Urothelium cell line (cell line): ENCODE measurements around the gene FANCG.
A peak's percentile ranks its signal among the peaks of the same experiment; 100 is the strongest.

ENCODE experiments used
- DNase-seq: peaks from one replicate; pipeline ENCODE4 v3.0.0; 2011; ENCODE audit warnings: low spot score, mixed read lengths
- FAIRE-seq: peaks from 2 replicates; lab custom pipeline; 2011; peaks lifted over from hg19 to GRCh38; lab: Jason Lieb, UNC

FANCG gene

DNA sequence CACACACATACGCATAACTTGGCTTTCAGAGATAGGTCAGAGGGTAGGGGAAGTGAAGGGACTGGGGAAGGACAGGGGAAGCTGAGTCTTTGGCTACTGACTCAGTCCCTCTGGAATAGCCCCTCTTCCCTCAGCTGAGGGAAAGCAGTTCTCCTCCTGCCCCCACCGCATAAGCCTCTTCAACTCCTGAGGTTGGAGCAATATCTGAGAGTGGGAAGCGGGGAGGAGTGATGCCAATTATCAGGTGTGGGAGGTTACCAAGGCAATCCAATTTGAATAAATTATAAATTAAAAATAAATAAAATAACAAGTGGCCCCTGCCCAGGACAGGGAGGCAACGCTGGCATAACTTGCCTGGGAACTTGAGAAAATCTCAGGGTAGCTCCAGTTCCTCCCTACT lies 24.8 kb upstream of the FANCG start:
- FAIRE-seq, result no peak

DNA sequence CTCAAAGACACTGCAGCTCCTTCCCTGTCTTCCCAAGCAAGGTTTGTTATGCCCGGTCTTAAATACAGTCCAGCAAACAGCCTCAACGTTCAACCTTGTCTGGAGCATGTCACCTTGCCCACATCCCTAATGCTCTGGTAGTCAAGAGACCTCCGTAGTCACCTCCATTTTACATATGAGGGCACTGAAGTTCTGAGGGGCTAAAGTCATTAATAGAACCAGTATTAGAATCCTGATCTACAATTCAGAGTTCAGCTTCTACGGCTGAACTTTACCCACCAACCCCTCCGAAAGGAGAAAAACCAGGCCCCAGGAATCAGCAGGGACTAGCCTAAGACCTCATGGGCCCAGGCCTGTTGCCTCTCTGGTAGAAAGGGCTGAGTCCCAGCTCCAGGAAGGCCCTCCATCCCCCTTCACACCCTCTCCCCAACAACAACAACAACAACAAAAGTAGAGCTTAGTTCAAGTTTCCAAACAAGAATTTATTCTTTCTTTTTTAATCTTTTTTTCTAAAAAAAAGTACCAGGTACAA lies 24.0 kb upstream of the FANCG start:
- DNase-seq (no peak), FAIRE-seq (no peak)

More for the DNA sequence above, 24.8 kb upstream of the FANCG start:
- no peak for DNase-seq

DNA sequence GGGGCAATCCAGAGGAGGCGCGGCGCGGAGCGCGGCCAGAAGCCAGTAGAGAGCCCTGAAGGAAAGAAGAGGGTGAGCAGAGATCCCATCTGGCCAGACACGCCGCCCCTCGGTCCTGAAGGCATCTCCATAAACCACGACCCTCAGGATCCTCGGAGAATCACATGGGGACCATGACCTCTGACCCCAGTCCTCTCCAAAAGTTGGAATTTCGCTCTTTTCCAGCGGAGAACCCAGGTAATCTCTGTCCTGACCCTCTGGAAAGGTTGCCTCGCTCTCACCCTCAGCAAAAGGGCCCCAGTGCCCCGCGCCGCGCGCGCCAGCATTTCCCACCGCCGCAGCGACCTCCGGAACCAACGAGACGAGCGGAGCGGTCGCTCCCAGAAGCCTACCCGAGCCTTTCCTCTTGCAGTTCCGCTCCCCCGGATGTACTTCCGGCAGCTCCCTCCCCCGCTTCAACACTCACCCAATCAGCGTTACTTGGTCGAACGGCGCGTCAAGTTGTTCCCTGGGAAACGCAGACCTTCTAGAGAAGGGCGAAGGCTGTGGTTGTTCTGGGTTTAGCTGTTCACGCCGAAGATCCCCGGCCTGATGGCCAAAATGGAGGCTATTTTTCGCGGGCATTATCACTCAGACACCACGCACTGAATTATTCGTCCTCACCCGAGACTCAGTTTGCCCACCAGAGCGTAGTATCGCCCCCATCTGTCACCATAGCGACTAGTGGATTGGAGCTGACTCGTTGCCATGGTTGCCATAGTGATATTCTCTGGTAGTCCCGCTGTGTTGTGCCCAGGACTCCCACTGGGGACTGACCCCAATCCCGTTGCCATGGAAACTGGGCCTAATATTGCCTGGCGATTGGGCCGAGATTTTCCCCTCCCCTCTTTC lies 23.3 kb upstream of the FANCG start, which contains the start of gene STOML2:
TSS of gene STOML2 (minus strand) at position 363 of the 891 bp plus-strand sequence. CDS start at position 326, 37 bp downstream.
- peak; percentile 95 for FAIRE-seq
- DNase-seq, result peak; percentile 94

DNA sequence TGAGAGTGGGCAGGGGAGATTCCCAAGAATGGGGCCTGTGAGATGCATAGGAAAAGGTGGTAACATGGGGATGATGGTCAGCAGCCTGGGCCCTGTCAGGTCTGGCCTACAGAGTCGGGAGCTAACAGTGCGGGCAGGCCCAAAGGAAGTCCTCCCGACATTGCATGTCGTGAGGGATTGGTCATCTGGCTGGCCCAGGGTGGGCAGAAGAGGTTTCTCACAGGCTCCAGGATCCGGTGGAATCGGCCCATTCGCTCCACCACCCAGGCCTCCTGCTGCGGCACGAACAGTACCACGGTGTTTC lies 22.7 kb upstream of the FANCG start:
- no peak for DNase-seq
- peak; percentile 61 for FAIRE-seq

DNA sequence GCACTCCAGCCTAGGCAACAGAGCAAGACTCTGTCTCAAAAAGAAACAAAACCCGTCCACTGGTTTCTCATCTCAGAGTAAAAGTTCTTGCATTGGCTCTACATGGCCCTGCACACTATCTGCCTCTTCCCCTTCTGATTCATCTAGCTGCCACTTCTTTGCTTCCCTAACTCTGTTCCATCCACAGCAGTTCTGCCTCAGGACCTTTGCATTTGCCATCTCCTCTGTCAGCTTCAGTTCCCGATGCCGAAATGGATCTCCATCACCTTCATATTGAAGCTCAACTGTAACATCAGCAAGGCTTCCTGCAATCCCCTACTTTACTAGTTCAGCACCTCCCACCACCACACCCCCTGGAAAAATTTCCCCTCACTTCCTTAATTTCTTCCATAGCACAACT lies 17.8 kb upstream of the FANCG start:
- DNase-seq, result no peak

DNA sequence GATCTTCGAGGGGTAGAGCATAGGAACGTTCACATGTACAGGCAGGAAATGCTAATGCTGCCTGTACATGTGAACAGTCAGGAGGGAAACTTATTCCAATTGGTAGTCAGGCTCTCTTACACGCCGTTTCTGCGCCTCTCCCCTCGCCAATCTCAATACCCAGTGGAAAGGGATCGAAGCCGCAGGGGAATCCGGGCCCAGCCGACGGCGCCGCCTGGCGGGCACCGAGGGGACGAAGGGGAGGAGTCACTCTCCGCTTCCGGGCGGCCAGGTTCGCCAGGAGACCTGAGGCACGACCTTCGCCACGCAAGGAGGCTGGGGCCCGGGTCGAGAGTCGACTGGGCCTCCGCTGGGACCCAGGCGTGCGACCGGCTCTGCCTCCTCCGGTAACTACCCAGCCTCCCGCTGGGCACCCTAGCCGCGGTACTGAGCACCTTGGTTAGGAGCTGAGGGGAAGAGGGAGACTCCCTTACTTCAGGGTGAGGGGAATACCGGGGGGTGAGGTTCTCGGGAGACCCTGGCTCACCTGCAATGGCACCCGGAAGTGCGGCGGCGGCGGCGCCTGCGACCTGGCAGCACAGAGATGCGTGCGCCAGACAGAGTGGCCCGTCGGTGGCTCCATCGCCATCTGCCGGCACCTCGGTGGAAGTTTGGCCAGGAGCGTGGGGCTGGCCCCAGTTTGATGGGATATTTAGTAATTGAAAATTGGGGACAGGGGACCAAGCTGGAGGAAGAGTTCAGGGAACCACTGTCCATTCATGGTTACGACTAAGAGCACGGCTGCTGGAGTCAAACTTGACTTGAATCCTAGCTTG lies 16.5 kb upstream of the FANCG start, which contains the start of gene PIGO:
TSS of gene PIGO (minus strand) at position 557 of the 815 bp plus-strand sequence. CDS start 1,026 bp downstream, outside the sequence.
- DNase-seq (peak; percentile 93), FAIRE-seq (peak; percentile 84)

More for the DNA sequence above, 17.8 kb upstream of the FANCG start:
- FAIRE-seq, result no peak

DNA sequence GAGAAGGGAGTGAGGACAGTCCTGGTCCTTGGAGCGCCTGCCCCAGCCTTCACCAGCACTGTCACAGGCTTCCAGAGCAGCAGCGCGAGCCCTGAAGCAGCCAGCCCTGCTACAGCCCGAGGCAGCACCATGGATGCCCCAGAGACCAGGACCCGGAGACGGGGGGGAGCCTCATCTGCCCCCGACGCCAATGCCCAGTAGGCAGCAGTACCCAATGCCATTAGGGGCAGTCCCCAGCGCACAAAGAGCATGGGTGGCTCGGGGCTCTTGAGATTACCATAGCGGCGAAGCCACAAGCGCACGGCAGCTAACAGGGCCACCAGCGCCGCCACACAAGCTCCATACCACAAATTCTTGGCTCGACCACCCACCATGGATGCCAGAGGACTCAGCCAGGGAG lies 11.8 kb upstream of the FANCG start:
- no peak for DNase-seq
- FAIRE-seq, result no peak

DNA sequence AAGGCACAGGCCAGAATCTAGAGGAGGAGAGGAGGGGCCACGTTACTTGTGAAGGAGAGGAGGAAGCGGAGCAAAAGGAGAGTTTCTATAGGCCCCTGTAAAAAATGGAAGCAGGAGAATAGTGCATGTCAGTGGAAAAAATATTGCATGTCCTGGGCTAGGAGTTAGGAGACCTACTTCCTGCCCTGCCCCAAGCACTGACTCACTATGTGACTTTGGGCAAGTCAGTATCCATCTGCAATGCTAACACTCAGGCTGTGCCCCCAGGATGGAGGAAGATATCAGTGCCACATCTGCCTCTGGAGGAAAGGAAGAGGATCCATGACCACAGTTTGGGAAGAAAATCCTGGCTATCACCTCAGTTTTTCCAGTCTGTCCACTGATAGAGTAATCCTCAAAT lies 9.7 kb upstream of the FANCG start:
- DNase-seq (no peak), FAIRE-seq (no peak)

DNA sequence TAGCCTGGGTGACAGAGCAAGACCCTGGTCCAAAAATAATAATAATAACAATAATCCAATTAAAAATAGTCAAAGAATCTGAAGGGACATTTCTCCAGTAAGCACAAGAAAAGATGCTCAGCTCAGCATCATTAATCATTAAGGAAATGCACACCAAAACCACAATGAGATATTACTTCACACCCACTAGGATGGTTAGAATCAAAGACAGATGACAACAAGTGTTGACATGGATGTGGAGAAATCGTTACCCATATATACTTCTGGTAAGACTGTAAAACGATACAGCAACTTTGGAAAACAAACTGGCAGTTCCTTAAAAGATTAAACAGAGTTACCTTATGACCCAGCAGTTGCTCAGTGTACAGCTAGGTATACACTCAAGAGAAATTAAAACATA lies 5.3 kb upstream of the FANCG start:
- DNase-seq (no peak), FAIRE-seq (no peak)

DNA sequence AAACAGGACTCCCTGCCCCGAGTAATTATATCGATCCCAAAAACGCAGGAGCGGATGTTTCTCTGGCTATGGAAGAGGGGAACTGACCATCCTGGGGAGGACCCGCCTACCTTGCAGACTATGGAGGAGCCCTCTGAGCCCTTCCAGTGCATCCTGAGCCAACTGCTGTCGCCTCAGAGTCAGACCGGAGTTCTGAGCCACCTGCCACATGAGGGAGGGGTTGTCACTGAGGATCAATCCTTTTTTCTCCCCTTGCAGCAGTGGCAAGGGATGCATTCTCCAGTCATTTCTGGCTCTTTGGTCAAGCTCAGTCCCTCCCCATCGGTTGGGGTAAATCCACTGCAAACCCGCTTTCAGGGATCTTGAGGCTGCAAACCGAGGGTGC lies 709 bp downstream of the FANCG start:
- no peak for DNase-seq

DNA sequence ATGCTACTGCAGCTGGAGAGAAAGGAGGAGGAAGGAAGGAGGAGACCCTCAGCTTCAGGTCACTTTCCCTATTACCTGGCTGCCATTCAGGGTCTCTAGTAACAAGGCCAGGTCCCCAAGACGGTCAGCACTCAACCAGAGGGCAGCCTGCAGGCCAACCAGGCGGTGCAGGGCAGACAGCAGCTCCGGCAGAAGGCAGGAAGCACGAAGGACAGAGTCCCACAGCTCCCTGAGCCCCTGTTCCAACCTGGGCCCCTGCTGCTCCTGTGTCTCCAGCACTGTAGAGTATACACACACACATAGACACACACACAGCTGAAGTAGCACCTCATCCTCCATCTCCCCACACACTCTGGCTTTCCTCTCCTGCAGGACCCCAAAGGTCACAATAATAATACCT lies 1.7 kb downstream of the FANCG start:
- no peak for FAIRE-seq
- DNase-seq, result no peak

More for the DNA sequence above, 709 bp downstream of the FANCG start:
- FAIRE-seq, result no peak

DNA sequence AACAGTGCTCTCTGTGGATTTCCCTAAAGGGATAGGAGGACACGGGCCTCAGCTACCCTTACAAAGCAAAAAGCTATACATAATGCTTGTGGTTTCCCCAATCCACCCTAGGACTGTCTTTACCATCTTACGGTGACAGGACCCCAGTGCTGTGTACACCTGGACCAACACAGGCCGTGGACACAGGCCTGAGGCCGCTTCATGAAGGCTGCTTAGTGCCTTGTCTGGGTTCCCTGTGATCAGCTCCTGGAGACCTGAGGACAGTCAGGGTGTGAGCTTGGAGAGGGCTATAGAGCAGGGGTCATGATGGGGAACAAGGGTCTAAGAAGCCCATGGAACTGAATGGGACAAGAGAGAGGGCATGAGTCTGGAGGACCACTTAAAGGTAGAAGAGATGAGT lies 2.9 kb downstream of the FANCG start:
- no peak for FAIRE-seq
- DNase-seq, result no peak

DNA sequence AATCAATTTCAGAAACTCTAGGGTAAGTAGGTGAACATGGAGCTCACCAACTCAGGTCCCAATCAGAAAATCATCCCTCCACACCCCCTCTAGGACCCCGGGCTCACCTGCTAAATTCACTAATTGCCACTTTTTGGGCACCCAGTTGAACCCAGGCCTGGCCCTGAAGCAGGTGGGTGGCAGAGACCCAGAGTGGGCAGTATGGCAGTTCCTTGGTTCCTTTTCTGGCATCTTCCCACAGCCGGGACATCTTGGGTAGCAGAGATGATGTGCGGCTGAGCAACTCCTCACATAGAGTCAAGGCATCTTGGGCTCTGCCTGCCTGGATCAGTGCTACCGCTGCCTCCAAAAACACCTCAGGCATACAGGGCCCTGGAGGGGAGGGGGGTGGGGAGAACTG lies 4.4 kb downstream of the FANCG start:
- DNase-seq (no peak), FAIRE-seq (no peak)

DNA sequence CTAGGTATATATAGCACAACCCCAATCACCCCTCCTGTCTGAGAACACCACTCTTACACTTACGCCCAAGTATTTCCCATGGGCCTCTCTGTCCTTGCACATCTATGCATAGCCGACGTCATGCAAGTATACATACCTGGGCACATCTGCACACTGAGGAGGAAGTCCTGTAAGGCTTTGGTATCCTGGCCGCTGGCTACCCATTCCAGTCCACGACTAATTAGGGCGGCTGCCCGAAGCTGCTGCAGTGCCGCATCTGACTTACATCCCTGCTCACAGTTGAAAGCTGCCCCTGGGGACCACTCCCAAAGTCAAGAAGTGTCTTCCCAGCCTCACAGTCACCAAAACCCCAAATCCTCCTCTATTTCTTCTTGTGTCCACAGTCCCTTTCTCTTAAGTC lies 5.0 kb downstream of the FANCG start:
- FAIRE-seq, result no peak
- no peak for DNase-seq

DNA sequence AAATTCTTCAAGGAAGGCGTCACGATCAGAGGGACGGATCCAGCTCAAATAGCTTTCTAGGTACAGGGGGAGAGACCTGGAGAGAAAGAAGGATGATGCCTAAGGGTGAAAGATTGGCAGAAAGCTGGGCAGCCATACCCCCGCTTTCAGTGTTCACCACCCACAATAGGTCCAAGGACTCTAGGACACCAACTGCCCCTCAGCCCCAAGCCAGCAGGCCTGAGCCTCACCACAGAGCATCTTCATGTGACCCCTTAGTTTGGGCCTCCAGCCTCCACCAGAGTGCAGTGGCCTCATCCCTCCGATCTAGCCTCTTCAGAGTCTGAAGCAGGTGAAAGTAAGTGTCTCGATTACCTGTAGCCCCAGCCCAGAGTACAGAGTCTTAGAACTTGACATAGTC lies 5.6 kb downstream of the FANCG start:
- no peak for FAIRE-seq
- DNase-seq, result no peak

DNA sequence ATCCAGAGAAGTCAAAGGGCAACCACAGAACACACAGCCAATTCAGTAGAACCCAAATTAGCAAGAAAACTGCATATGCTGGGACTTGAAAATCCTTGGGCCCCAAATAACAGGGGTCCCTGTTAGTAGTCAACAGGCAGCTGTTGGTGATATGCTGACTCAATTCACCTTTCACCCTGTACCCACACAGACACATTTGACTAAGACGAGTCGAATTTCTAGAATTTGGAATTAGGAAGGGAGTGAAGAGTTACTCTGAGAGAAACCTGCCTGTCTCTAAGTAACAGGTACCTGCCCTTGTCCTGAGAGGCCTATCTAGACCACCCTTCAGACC lies 6.5 kb downstream of the FANCG start:
- no peak for FAIRE-seq
- no peak for DNase-seq

DNA sequence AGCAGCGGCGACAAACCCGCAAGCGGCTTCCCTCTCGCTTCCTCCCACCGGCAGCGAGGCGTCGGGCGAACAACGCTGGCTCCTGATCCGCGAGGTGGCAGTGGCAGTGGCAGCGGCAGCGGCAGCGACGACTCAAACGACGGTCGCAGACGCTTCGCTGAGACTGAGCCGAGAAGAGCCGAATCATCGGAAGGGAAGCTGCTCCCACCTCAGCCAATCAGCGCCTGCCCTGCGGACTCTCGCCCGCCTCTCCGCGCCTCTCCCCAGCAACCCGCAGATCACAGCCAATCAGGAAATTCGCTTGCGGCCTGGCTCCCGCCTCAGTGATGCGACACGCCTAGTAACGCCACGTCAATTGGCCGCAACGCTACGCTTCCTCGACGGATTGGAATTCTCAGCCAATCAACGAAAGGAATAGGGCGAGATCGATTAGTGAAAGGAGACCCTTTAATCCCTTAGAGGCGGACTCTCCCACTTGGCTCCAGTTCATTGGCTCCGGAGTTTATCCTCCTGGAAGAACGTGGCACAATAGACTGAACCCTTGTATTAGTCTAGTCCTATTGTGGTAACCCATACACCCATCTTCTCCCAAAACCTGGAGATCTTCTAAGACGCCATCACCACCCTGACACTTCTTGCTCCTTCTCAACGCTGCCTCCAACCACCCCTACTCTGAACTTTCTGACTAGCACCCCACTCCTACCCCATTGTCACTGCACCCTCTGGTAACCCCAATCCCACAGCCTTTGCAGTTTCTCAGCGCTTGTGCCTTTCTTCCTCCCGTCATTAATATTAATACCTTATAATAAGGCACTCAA lies 7.1 kb downstream of the FANCG start, which contains the start of gene VCP:
TSS of gene VCP (minus strand) at position 165 of the 818 bp plus-strand sequence. CDS start 272 bp downstream, outside the sequence.
- FAIRE-seq (peak; percentile 87), DNase-seq (peak; percentile 100)

DNA sequence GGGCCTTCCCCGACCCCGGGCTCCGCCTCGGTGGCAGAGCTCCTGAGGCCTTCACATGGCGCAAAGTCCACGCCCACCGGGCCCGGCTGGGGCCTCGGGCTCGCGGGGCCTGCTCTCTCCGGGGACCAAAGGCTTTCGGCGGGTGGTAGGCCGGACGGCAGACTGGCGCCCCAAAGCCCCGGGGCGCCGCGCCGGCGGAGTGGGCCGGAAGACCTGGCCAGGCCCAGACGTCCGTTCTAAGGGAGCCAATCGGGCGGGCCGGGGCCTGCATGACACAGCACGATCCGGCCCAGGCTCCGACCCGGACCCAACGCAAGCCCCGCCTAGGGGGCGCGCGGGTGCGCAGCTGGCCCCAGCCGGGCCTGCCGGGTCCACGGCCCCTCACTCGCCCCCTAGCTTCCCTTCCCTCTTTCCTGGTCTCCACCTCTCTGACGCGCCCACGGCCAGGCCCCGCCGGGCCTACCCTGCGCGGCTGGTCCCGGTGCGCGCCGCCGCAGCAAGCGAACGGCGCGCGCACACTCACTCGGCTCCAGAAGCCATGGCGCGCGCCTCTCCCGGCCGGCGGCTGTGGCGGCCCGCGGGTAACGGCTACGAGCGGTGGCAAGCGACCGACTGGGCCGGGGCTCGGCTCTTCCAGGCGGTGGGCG lies 7.8 kb downstream of the FANCG start:
- FAIRE-seq (no peak), DNase-seq (peak; percentile 89)

DNA sequence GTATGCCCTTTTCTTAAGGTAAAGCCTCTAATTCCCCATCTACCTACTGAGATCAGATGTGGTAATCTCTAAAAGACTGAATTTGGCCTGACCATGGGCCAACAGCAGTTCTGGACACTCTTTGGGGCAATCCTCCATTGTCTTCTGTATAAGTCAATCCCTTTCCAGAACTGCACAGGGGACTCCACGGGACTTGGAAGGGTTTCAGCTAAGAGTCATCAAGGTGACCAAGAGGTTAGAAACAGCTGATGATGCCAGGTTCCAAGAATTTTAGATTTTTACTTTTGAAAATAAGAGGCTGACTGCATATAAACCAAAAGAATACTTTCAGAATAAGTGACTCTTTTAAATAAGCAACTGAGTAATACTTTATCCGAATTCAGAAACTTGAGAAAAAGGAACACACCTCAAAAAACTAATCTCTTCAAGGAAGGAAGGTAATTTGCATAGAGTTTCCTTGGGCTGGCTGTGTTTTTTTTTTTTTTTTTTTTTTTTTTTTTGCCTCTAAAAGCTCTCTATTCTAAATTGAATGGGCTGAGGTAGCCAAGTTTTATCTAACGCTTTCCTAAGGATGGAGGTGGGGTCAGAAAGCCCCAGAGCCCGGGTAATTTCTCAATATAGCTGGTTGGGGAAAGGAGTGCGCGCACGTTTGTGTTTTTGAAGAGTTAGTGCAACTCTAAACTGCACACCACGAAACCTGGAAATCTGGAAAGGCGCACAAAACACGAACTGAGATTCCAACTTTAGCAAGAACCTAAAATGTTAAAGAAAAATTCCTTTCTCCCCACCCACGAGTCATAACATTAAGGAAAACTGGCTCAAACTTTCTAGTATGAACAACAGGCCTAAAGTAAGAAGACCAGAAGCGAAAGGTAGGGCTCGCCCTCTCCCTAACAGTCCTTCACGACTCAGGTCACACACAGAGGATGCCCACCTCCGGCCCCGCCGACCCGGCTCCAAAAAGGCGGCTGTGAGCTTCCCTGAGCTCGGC lies 8.6 kb downstream of the FANCG start:
- FAIRE-seq, result no peak
- DNase-seq, result no peak
